Mesenchymal stem cell (in vitro differentiated cells and primary cell): ENCODE measurements around the gene GFRA1.
A peak's percentile ranks its signal among the peaks of the same experiment; 100 is the strongest.

Source experiments
- DNase-seq: peaks from one replicate; pipeline ENCODE4 v3.0.0-alpha.2; 2013
- H2AFZ ChIP-seq: one replicate; pipeline ENCODE4 v1.6.1; 2013; ENCODE audit warnings: low read depth, mild to moderate bottlenecking, control low read depth, inconsistent platforms, low read length, moderate library complexity
- H2AK5ac ChIP-seq: 2 replicates; pipeline ENCODE4 v1.6.1; 2013; ENCODE audit warnings: low read length, moderate library complexity, mild to moderate bottlenecking, inconsistent platforms; ENCODE audit not compliant: severe bottlenecking
- H2BK120ac ChIP-seq: one replicate; pipeline ENCODE4 v1.6.1; 2013; ENCODE audit warnings: low read depth, mild to moderate bottlenecking, inconsistent platforms, low read length, moderate library complexity
- H2BK12ac ChIP-seq, 2 experiments: one replicate each; pipeline ENCODE4 v1.6.1; 2013; ENCODE audit warnings: inconsistent platforms in 2 of 2, low read length in 2 of 2, mild to moderate bottlenecking in 2 of 2, moderate library complexity in 2 of 2, control low read depth in 1 of 2
- H2BK15ac ChIP-seq: one replicate; pipeline ENCODE4 v1.6.1; 2013; ENCODE audit warnings: mild to moderate bottlenecking, low read depth, inconsistent platforms; ENCODE audit not compliant: poor library complexity, severe bottlenecking
- H2BK5ac ChIP-seq: 2 replicates; pipeline ENCODE4 v1.6.1; 2013; ENCODE audit warnings: low read depth, mild to moderate bottlenecking, low read length, control low read depth, inconsistent platforms; ENCODE audit not compliant: poor library complexity, severe bottlenecking
- H3K14ac ChIP-seq, 2 experiments: one replicate each; pipeline ENCODE4 v1.6.1; 2013; ENCODE audit warnings: inconsistent platforms in 2 of 2, low read length in 2 of 2, control low read depth in 1 of 2, mild to moderate bottlenecking in 1 of 2, moderate library complexity in 1 of 2
- H3K18ac ChIP-seq, 2 experiments: one replicate each; pipeline ENCODE4 v1.6.1; 2013; ENCODE audit warnings: inconsistent platforms in 2 of 2, low read length in 2 of 2, control low read depth in 1 of 2, low read depth in 1 of 2, mild to moderate bottlenecking in 1 of 2
- H3K23ac ChIP-seq, 2 experiments: one replicate each; pipeline ENCODE4 v1.6.1; 2013; ENCODE audit warnings: inconsistent platforms in 2 of 2, low read length in 2 of 2, mild to moderate bottlenecking in 2 of 2, moderate library complexity in 2 of 2, control low read depth in 1 of 2
- H3K27ac ChIP-seq: 2 replicates; pipeline ENCODE4 v1.5.1; 2013; ENCODE audit warnings: mild to moderate bottlenecking, moderate library complexity, low read length, control low read depth, inconsistent platforms; ENCODE audit not compliant: poor library complexity, severe bottlenecking
- H3K27me3 ChIP-seq, 2 experiments: 2 replicates each; pipeline versions ENCODE4 v1.6.1 to v1.7.0; 2013; ENCODE audit warnings: low read length in 2 of 2, mild to moderate bottlenecking in 2 of 2, moderate library complexity in 2 of 2, control low read depth in 1 of 2, inconsistent platforms in 1 of 2; ENCODE audit not compliant: control insufficient read depth in 1 of 2, insufficient read depth in 1 of 2
- H3K36me3 ChIP-seq, 2 experiments: 2 replicates each; pipeline versions ENCODE4 v1.6.1 to v1.7.0; 2013; ENCODE audit warnings: low read length in 2 of 2, control low read depth in 1 of 2, inconsistent platforms in 1 of 2, low read depth in 1 of 2, mild to moderate bottlenecking in 1 of 2; ENCODE audit not compliant: insufficient read depth in 2 of 2, control insufficient read depth in 1 of 2
- H3K4ac ChIP-seq, 2 experiments: one replicate each; pipeline ENCODE4 v1.6.1; 2013; ENCODE audit warnings: inconsistent platforms in 2 of 2, low read length in 2 of 2, mild to moderate bottlenecking in 2 of 2, moderate library complexity in 2 of 2, control low read depth in 1 of 2, low read depth in 1 of 2
- H3K4me1 ChIP-seq: 2 replicates; pipeline ENCODE4 v1.6.1; 2013; ENCODE audit warnings: low read depth, low read length, control low read depth; ENCODE audit not compliant: control insufficient read depth, insufficient read depth
- H3K4me2 ChIP-seq: 2 replicates; pipeline ENCODE4 v1.6.1; 2013; ENCODE audit warnings: low read length, mild to moderate bottlenecking, inconsistent platforms; ENCODE audit not compliant: poor library complexity, severe bottlenecking
- H3K4me3 ChIP-seq, 2 experiments: 2 replicates each; pipeline versions ENCODE4 v1.5.1 to v1.7.0; 2013; ENCODE audit warnings: low read length in 2 of 2, mild to moderate bottlenecking in 2 of 2, control low read depth in 1 of 2, low read depth in 1 of 2; ENCODE audit not compliant: insufficient read depth in 1 of 2
- H3K79me1 ChIP-seq: replicated peaks from 2 replicates; pipeline ENCODE4 v1.6.1; 2013; ENCODE audit warnings: mild to moderate bottlenecking, control low read depth, low read length, inconsistent platforms; ENCODE audit not compliant: poor library complexity, severe bottlenecking
- H3K9ac ChIP-seq: 2 replicates; pipeline ENCODE4 v1.7.0; 2013; ENCODE audit warnings: mild to moderate bottlenecking, low read length, moderate library complexity
- H3K9me3 ChIP-seq: 2 replicates; pipeline ENCODE4 v1.7.0; 2013; ENCODE audit warnings: mild to moderate bottlenecking, low read length; ENCODE audit not compliant: control insufficient read depth
- H4K8ac ChIP-seq: one replicate; pipeline ENCODE4 v1.6.1; 2013; ENCODE audit warnings: inconsistent platforms, mild to moderate bottlenecking, low read length, moderate library complexity
- H4K91ac ChIP-seq: one replicate; pipeline ENCODE4 v1.6.1; 2013; ENCODE audit warnings: mild to moderate bottlenecking, low read length, inconsistent platforms
- WGBS: methylation state at CpG from one replicate; pipeline ENCODE4 v1.1.7; 2013; ENCODE audit warnings: mixed read lengths; 5-methylcytosine and 5-hydroxymethylcytosine counted together

Gene GFRA1

DNA sequence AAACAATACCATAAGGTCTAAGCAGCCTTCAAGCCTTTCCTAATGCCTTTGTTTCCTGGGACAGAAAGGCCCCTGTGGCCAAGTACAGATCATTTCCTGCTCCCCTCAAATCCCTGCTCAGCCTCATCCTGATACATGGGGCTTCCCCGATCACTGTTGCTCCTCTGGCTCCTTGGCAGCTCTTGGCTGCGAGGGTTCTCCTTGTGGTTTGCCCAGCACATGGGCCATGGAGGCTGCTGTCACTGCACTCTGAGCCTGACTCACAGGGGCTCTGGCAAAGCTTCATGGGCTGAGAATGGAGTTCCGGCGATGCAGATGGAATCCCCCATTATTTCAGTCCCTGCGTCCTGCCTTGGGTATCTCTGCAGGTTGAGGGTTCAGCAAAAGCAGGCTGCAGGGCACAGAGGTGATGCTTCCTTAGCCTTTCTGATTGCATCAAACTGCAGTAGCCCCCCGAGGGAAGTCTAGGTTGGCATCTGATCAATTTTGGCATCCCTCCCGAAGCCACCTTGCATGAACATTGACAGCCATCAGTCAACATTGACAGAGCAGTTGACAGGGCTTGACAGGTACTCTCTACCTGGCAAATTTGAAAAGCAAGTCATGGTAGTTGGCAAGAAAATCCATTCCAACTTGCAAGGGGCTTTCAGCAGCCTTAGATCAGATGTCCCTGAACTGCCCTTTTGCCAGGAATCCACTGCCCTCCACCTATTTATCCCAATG lies 168.6 kb downstream of the GFRA1 start:
- Histone ChIP-seq H2BK5ac (no peak overlapping the region), H3K4me2 (no peak overlapping the region), H2BK12ac (no peak overlapping the region), H3K27ac (no peak overlapping the region), H2BK120ac (no peak overlapping the region), H2AFZ (no peak overlapping the region), H4K91ac (no peak overlapping the region), H3K79me1 (peaks cover 15% of the 10 kb centered on the region), H3K4me3 (no peak overlapping the region), H3K18ac (no peak overlapping the region), H3K27me3 (no peaks in the 10 kb centered on the region), H4K8ac (no peak overlapping the region), H3K4ac (no peak overlapping the region), H3K14ac (no peak overlapping the region), H2AK5ac (peak overlapping the region; percentile 11), H2BK15ac (no peak overlapping the region), H3K4me1 (peaks cover 12% of the 10 kb centered on the region), H3K9ac (no peak overlapping the region), H3K36me3 (peaks cover 0 to 3% of the 10 kb centered on the region in 2 experiments), H3K23ac (no peak overlapping the region), H3K9me3 (no peaks in the 10 kb centered on the region)
- no peak for DNase-seq
- 96% methylated on average over 7 of the region's 7 CpGs for WGBS

GRCh38 chr10:116103668-116104067 lies 169.3 kb downstream of the GFRA1 start:
- no peak overlapping the region for H4K8ac ChIP-seq
- 95% methylated on average over 4 of the region's 4 CpGs for WGBS
- no peak overlapping the region for H2BK15ac ChIP-seq
- no peak overlapping the region for H3K9ac ChIP-seq
- peaks cover 0 to 3% of the 10 kb centered on the region in 2 experiments for H3K36me3 ChIP-seq
- H3K27me3 ChIP-seq, result no peaks in the 10 kb centered on the region
- no peak overlapping the region for H2AFZ ChIP-seq
- H3K14ac ChIP-seq, result no peak overlapping the region
- no peak for DNase-seq
- H3K4me2 ChIP-seq, result no peak overlapping the region
- peaks cover 12% of the 10 kb centered on the region for H3K4me1 ChIP-seq
- H3K4me3 ChIP-seq, result no peak overlapping the region
- no peak overlapping the region for H2BK12ac ChIP-seq
- H3K18ac ChIP-seq, result no peak overlapping the region
- H3K23ac ChIP-seq, result no peak overlapping the region
- H4K91ac ChIP-seq, result no peak overlapping the region
- H3K4ac ChIP-seq, result no peak overlapping the region
- no peak overlapping the region for H3K27ac ChIP-seq
- no peak overlapping the region for H2BK120ac ChIP-seq
- no peaks in the 10 kb centered on the region for H3K9me3 ChIP-seq
- H3K79me1 ChIP-seq, result peaks cover 15% of the 10 kb centered on the region
- no peak overlapping the region for H2AK5ac ChIP-seq
- no peak overlapping the region for H2BK5ac ChIP-seq

- no peak overlapping the region for H3K9ac ChIP-seq
- no peak overlapping the region for H3K4me2 ChIP-seq
- H3K79me1 ChIP-seq, result peaks cover 13% of the 10 kb centered on the region
- H3K36me3 ChIP-seq, result peaks cover 0 to 3% of the 10 kb centered on the region in 2 experiments
- no peak overlapping the region for H2AFZ ChIP-seq
- H4K91ac ChIP-seq, result no peak overlapping the region
- H2BK120ac ChIP-seq, result no peak overlapping the region
- H3K23ac ChIP-seq, result no peak overlapping the region
- no peak overlapping the region for H2BK12ac ChIP-seq
- no peak overlapping the region for H4K8ac ChIP-seq
- H3K27me3 ChIP-seq, result no peaks in the 10 kb centered on the region
- H3K4me3 ChIP-seq, result no peak overlapping the region
- DNase-seq, result no peak
- no peak overlapping the region for H3K4ac ChIP-seq
- H3K27ac ChIP-seq, result no peak overlapping the region
- H2BK5ac ChIP-seq, result no peak overlapping the region
- H2BK15ac ChIP-seq, result no peak overlapping the region
- H3K14ac ChIP-seq, result no peak overlapping the region
- peak overlapping the region; percentile 41 for H2AK5ac ChIP-seq
- H3K4me1 ChIP-seq, result peaks cover 21% of the 10 kb centered on the region
- no peaks in the 10 kb centered on the region for H3K9me3 ChIP-seq
- 82% methylated on average over 1 of the region's 5 CpGs for WGBS
- no peak overlapping the region for H3K18ac ChIP-seq
Measured at GRCh38 chr10:116101616-116102315, 171.2 kb downstream of the GFRA1 start.

GRCh38 chr10:116100984-116101383 lies 172.0 kb downstream of the GFRA1 start:
- H4K8ac ChIP-seq, result no peak overlapping the region
- 89% methylated on average over 2 of the region's 3 CpGs for WGBS
- no peak overlapping the region for H2BK15ac ChIP-seq
- no peak for DNase-seq
- no peak overlapping the region for H4K91ac ChIP-seq
- no peaks in the 10 kb centered on the region for H3K27me3 ChIP-seq
- H3K23ac ChIP-seq, result no peak overlapping the region
- H3K27ac ChIP-seq, result no peak overlapping the region
- H2BK5ac ChIP-seq, result no peak overlapping the region
- H3K9me3 ChIP-seq, result no peaks in the 10 kb centered on the region
- no peak overlapping the region for H3K4me3 ChIP-seq
- peak overlapping the region; percentile 37 for H2AK5ac ChIP-seq
- no peak overlapping the region for H3K14ac ChIP-seq
- peaks cover 11% of the 10 kb centered on the region for H3K79me1 ChIP-seq
- no peak overlapping the region for H2AFZ ChIP-seq
- no peak overlapping the region for H3K4ac ChIP-seq
- no peak overlapping the region for H3K18ac ChIP-seq
- H2BK120ac ChIP-seq, result no peak overlapping the region
- H3K9ac ChIP-seq, result no peak overlapping the region
- no peak overlapping the region for H3K4me2 ChIP-seq
- H2BK12ac ChIP-seq, result no peak overlapping the region
- H3K4me1 ChIP-seq, result peaks cover 22% of the 10 kb centered on the region
- peaks cover 0 to 3% of the 10 kb centered on the region in 2 experiments for H3K36me3 ChIP-seq
